HepG2 (cell line): ENCODE measurements around the gene SYNJ2. TPM values are rescaled to one million over a fixed set of nuclear protein-coding genes. Genes with fewer than 3 reads are reported as not detected.
A peak's percentile ranks its signal among the peaks of the same experiment; 100 is the strongest.

Experiments used
- FIP1L1 ChIP-seq: fragments of 200-400 bp; formaldehyde crosslinking; IDR thresholded peaks from 2 replicates; pipeline ENCODE4 v1.6.1; 2018; ENCODE audit warnings: low read depth, mild to moderate bottlenecking, low read length, moderate library complexity, borderline replicate concordance; ENCODE audit not compliant: insufficient read depth
- GATA4 ChIP-seq: sonication (generic); IDR thresholded peaks from 2 replicates; pipeline ENCODE4 v1.6.1; 2016; ENCODE audit warnings: antibody characterized with exemption, low read depth, borderline replicate concordance
- GATAD1 ChIP-seq: IDR thresholded peaks from 2 replicates; pipeline ENCODE4 v1.6.1; 2016; ENCODE audit warnings: missing genetic modification reagents, missing compliant biosample characterization
- HOXA3 ChIP-seq: sonication (generic); formaldehyde crosslinking; IDR thresholded peaks from 2 replicates; pipeline ENCODE4 v1.5.0; 2020; ENCODE audit warnings: missing genetic modification reagents
- HOXA7 ChIP-seq: sonication (generic); formaldehyde crosslinking; IDR thresholded peaks from 2 replicates; pipeline ENCODE4 v1.8.1; 2022; ENCODE audit warnings: mild to moderate bottlenecking, missing genetic modification reagents, moderate library complexity
- MIER3 ChIP-seq: IDR thresholded peaks from 2 replicates; pipeline ENCODE4 v1.6.1; 2016; ENCODE audit warnings: missing compliant biosample characterization, borderline replicate concordance
- MZF1 ChIP-seq: sonication (generic); formaldehyde crosslinking; IDR thresholded peaks from 2 replicates; pipeline ENCODE4 v1.8.1; 2023; ENCODE audit warnings: mild to moderate bottlenecking, missing genetic modification reagents, borderline replicate concordance
- PRPF4 ChIP-seq: fragments of 200-400 bp; formaldehyde crosslinking; IDR thresholded peaks from 2 replicates; pipeline ENCODE4 v1.6.1; 2016; ENCODE audit warnings: low read length, low read depth; ENCODE audit not compliant: poor library complexity, severe bottlenecking
- SIX1 ChIP-seq: sonication (generic); formaldehyde crosslinking; IDR thresholded peaks from 2 replicates; pipeline ENCODE4 v1.4.0; 2020; ENCODE audit warnings: missing genetic modification reagents, borderline replicate concordance
- STAG1 ChIP-seq: sonication (generic); formaldehyde crosslinking; IDR thresholded peaks from 2 replicates; pipeline ENCODE4 v1.4.0; 2020; ENCODE audit warnings: missing genetic modification reagents
- TRIM24 ChIP-seq: sonication (generic); formaldehyde crosslinking; IDR thresholded peaks from 2 replicates; pipeline ENCODE4 v1.8.0; 2022; ENCODE audit warnings: mild to moderate bottlenecking, missing genetic modification reagents
- ZNF34 ChIP-seq: sonication (generic); formaldehyde crosslinking; IDR thresholded peaks from 2 replicates; pipeline ENCODE4 v1.4.0; 2020; ENCODE audit warnings: mild to moderate bottlenecking, missing genetic modification reagents, borderline replicate concordance
- ZNF660 ChIP-seq: sonication (generic); formaldehyde crosslinking; IDR thresholded peaks from 2 replicates; pipeline ENCODE4 v1.5.1; 2020; ENCODE audit warnings: mild to moderate bottlenecking, low read depth, missing genetic modification reagents, borderline replicate concordance
- ZNF674 ChIP-seq: sonication (generic); formaldehyde crosslinking; IDR thresholded peaks from 2 replicates; pipeline ENCODE4 v1.5.0; 2020; ENCODE audit warnings: low read depth, mild to moderate bottlenecking, missing genetic modification reagents
- ZNF766 ChIP-seq: sonication (generic); formaldehyde crosslinking; IDR thresholded peaks from 2 replicates; pipeline ENCODE4 v1.5.0; 2020; ENCODE audit warnings: missing genetic modification reagents, borderline replicate concordance
- polyA plus RNA-seq, 8 experiments: library from polyadenylated mRNA; depleted of rRNA in 3 of 8; stranded (reverse) in 7 of 8; unstranded in 1 of 8; fragments of >200 nt; fragmentation: Illumina TruSeq in 4 of 8; extraction: Trizol in 4 of 8; gene quantifications; 2 replicates each; pipeline versions ENCODE4 v1.2.1 to v1.2.3, GENCODE V29; 2011 to 2016; ENCODE audit warnings: low read depth in 4 of 8, missing spikeins in 1 of 8, mixed read lengths in 1 of 8; ENCODE audit not compliant: insufficient read depth in 1 of 8
- total RNA-seq, 5 experiments: library from RNA; depleted of rRNA; stranded (reverse); fragments of >200 nt; fragmentation: Illumina TruSeq; extraction: Trizol; gene quantifications; 2 replicates each; pipeline ENCODE4 v1.2.3, GENCODE V29; 2016; ENCODE audit warnings: low read depth in 1 of 5
- TF ChIP-seq, protein P1 (sequence below): sonication (generic); formaldehyde crosslinking; IDR thresholded peaks from 2 replicates; pipeline ENCODE4 v1.4.0; 2020; ENCODE audit warnings: missing genetic modification reagents
- TF ChIP-seq, protein P2 (sequence below), 2 experiments: sonication (generic) in 1 of 2; formaldehyde crosslinking in 1 of 2; IDR thresholded peaks; 2 replicates each; pipeline versions ENCODE4 v1.4.0 to v1.6.1; 2018 to 2020; ENCODE audit warnings: missing genetic modification reagents in 2 of 2, borderline replicate concordance in 1 of 2, low read depth in 1 of 2, mild to moderate bottlenecking in 1 of 2, missing biosample characterization in 1 of 2
- TF ChIP-seq, protein P3 (sequence below): sonication (generic); formaldehyde crosslinking; conservative IDR thresholded peaks from 2 replicates; pipeline ENCODE4 v1.8.0; 2022; ENCODE audit warnings: mild to moderate bottlenecking, moderate library complexity, missing genetic modification reagents
- TF ChIP-seq, protein P4 (sequence below): sonication (generic); formaldehyde crosslinking; IDR thresholded peaks from 2 replicates; pipeline ENCODE4 v1.4.0; 2020; ENCODE audit warnings: missing genetic modification reagents

Gene SYNJ2
- total and polyA plus RNA-seq, 2 of the 13 experiments (the other 11 are each of a cell fraction or from before 2014, with no cell fraction given) = 39.1 to 57.6 TPM

DNA sequence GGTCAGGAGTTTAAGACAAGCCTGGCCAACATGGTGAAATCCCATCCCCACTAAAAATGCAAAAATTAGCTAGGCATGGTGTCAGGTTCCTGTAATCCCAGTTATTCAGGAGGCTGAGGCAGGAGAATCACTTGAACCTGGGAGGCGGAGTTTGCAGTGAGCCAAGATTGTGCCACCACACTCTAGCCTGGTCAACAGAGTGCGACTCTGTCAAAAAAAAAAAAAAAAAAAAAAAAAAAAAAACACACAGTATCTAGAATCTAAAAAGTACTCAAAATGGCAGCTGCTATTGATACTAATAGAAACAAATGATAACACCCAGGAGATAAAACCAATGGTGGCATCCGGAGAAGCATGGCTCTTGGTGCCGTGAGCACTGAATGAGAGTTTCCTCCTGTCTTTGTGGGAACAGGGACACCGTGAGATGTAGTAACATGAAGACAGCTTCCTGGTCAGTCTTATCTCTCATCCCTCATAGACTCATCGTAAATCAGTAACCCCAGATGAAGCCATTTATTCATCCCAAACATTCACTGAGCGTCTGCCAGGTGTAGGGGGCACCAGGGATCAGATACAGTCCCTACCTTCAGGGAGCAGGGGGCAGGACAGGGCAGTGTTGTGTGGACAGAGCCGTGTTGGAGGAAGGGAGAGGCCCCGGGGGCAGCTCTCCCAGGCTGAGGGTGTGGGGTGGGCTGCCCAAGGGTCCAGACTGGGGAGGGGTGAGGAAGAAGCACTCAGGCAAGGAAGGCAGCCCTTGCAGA is 66.1 kb downstream of the SYNJ2 start (continued):
- TF ChIP-seq, protein P1, sequence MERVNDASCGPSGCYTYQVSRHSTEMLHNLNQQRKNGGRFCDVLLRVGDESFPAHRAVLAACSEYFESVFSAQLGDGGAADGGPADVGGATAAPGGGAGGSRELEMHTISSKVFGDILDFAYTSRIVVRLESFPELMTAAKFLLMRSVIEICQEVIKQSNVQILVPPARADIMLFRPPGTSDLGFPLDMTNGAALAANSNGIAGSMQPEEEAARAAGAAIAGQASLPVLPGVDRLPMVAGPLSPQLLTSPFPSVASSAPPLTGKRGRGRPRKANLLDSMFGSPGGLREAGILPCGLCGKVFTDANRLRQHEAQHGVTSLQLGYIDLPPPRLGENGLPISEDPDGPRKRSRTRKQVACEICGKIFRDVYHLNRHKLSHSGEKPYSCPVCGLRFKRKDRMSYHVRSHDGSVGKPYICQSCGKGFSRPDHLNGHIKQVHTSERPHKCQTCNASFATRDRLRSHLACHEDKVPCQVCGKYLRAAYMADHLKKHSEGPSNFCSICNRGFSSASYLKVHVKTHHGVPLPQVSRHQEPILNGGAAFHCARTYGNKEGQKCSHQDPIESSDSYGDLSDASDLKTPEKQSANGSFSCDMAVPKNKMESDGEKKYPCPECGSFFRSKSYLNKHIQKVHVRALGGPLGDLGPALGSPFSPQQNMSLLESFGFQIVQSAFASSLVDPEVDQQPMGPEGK (CRISPR knock-in tag) = peak; percentile 26; the same call in 1 of the 2 replicates
- TF ChIP-seq GATAD1 = no peak
- no peak for TF ChIP-seq PRPF4
- TF ChIP-seq, protein P2, sequence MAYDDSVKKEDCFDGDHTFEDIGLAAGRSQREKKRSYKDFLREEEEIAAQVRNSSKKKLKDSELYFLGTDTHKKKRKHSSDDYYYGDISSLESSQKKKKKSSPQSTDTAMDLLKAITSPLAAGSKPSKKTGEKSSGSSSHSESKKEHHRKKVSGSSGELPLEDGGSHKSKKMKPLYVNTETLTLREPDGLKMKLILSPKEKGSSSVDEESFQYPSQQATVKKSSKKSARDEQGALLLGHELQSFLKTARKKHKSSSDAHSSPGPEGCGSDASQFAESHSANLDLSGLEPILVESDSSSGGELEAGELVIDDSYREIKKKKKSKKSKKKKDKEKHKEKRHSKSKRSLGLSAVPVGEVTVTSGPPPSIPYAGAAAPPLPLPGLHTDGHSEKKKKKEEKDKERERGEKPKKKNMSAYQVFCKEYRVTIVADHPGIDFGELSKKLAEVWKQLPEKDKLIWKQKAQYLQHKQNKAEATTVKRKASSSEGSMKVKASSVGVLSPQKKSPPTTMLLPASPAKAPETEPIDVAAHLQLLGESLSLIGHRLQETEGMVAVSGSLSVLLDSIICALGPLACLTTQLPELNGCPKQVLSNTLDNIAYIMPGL (CRISPR knock-in tag; IDR thresholded peaks at IDR 0.05; ENCODE audit: borderline replicate concordance in 1 of 2, low read depth in 1 of 2) = no peak
- no peak for TF ChIP-seq FIP1L1
- TF ChIP-seq ZNF34 (CRISPR knock-in tag) = no peak
- no peak for TF ChIP-seq ZNF660
- TF ChIP-seq HOXA7 (CRISPR knock-in tag) = no peak
- TF ChIP-seq ZNF766 = no peak
- TF ChIP-seq MIER3 (CRISPR knock-in tag) = no peak
- TF ChIP-seq HOXA3 (CRISPR knock-in tag) = no peak
- no peak for TF ChIP-seq ZNF674
- TF ChIP-seq, protein P3, sequence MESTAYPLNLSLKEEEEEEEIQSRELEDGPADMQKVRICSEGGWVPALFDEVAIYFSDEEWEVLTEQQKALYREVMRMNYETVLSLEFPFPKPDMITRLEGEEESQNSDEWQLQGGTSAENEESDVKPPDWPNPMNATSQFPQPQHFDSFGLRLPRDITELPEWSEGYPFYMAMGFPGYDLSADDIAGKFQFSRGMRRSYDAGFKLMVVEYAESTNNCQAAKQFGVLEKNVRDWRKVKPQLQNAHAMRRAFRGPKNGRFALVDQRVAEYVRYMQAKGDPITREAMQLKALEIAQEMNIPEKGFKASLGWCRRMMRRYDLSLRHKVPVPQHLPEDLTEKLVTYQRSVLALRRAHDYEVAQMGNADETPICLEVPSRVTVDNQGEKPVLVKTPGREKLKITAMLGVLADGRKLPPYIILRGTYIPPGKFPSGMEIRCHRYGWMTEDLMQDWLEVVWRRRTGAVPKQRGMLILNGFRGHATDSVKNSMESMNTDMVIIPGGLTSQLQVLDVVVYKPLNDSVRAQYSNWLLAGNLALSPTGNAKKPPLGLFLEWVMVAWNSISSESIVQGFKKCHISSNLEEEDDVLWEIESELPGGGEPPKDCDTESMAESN (CRISPR knock-in tag) = no peak
- TF ChIP-seq GATA4 = peak; percentile 36; the same call in 1 of the 2 replicates
- TF ChIP-seq, protein P4, sequence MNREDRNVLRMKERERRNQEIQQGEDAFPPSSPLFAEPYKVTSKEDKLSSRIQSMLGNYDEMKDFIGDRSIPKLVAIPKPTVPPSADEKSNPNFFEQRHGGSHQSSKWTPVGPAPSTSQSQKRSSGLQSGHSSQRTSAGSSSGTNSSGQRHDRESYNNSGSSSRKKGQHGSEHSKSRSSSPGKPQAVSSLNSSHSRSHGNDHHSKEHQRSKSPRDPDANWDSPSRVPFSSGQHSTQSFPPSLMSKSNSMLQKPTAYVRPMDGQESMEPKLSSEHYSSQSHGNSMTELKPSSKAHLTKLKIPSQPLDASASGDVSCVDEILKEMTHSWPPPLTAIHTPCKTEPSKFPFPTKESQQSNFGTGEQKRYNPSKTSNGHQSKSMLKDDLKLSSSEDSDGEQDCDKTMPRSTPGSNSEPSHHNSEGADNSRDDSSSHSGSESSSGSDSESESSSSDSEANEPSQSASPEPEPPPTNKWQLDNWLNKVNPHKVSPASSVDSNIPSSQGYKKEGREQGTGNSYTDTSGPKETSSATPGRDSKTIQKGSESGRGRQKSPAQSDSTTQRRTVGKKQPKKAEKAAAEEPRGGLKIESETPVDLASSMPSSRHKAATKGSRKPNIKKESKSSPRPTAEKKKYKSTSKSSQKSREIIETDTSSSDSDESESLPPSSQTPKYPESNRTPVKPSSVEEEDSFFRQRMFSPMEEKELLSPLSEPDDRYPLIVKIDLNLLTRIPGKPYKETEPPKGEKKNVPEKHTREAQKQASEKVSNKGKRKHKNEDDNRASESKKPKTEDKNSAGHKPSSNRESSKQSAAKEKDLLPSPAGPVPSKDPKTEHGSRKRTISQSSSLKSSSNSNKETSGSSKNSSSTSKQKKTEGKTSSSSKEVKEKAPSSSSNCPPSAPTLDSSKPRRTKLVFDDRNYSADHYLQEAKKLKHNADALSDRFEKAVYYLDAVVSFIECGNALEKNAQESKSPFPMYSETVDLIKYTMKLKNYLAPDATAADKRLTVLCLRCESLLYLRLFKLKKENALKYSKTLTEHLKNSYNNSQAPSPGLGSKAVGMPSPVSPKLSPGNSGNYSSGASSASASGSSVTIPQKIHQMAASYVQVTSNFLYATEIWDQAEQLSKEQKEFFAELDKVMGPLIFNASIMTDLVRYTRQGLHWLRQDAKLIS = no peak
- peak; percentile 53; the same call in 1 of the 2 replicates for TF ChIP-seq TRIM24 (CRISPR knock-in tag)
- no peak for TF ChIP-seq STAG1 (CRISPR knock-in tag)
- no peak for TF ChIP-seq MZF1
- TF ChIP-seq SIX1 (CRISPR knock-in tag) = no peak
